Stimulated activated CD4-positive, alpha-beta T cell treated with anti-CD3 and anti-CD28 coated beads, Interleukin-1b, Interleukin-23, amount 100 ng/mL, for 48 hours (primary cell): ENCODE measurements around the gene PHPT1.
"Not testable (repeated sequence)": the region's sequence is repeated elsewhere in the genome, so short reads cannot be mapped to it uniquely, and the experiment has no call there.

Experiments used
- DNase-seq: peaks from one replicate; pipeline ENCODE4 v3.0.0-alpha.2; 2020

PHPT1 gene

DNA sequence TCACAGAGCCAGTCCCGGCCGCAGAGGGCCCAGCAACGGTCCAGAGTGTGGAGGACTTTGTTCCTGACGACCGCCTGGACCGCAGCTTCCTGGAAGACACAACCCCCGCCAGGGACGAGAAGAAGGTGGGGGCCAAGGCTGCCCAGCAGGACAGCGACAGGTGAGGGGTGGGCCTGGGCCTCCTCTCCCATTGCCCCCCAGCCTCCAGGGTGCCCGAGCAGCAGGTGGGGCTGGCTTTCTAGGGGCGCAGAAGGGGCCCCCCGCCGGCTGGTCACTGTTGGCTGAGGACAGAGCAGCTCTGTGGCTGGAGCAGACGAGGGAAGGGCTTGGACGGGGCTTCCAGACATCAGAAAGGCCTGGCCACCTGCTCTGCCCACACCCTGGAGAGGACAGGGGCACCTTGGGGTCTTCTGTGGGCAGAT, 11.3 kb upstream of the PHPT1 start:
- not testable (repeated sequence) for DNase-seq

- DNase-seq, result no peak
Observed at GRCh38 chr9:136838314-136839228, 10.6 kb upstream of the PHPT1 start.

GRCh38 chr9:136839229-136840139, 9.7 kb upstream of the PHPT1 start:
- no peak for DNase-seq

GRCh38 chr9:136840140-136840876, 8.9 kb upstream of the PHPT1 start:
- DNase-seq, result no peak

DNA sequence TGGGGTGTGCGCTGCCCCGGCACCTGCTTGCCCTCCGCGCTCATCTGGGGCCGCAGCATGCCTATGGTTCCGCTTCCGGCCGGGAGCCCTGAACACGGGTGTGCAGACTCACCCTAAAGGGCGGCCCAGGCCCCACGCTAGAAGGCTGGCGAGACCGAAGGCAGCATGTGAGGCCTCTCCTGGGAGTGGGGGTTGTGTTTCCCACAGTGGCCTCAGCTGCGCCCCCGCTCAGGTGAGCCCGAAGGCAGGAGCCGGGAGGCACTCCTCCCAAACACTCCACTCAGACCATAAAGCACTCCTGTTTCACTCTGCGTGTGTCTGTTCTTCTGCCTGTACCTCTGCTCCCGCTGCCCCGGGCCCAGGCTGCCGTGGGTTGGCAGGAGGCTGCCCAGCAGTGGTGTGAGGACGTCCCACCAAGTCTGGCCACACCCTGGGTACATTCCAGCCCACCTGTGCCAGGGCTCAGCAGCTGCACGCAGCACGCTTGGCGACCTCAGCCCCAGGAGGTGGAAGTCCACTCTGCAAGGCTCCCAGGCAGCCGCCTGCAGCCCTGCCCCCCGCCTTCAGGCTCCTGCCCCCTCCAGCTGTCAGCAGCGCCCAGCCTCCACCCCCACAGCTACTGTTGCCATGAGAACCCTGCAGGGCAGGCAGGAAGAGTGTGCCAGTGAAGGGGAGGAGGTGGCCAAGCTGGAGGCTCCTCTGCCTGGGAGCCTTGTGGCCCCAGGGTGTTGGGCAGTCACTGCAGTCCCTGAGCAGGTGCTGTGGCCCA, 8.1 kb upstream of the PHPT1 start:
- no peak for DNase-seq

DNA sequence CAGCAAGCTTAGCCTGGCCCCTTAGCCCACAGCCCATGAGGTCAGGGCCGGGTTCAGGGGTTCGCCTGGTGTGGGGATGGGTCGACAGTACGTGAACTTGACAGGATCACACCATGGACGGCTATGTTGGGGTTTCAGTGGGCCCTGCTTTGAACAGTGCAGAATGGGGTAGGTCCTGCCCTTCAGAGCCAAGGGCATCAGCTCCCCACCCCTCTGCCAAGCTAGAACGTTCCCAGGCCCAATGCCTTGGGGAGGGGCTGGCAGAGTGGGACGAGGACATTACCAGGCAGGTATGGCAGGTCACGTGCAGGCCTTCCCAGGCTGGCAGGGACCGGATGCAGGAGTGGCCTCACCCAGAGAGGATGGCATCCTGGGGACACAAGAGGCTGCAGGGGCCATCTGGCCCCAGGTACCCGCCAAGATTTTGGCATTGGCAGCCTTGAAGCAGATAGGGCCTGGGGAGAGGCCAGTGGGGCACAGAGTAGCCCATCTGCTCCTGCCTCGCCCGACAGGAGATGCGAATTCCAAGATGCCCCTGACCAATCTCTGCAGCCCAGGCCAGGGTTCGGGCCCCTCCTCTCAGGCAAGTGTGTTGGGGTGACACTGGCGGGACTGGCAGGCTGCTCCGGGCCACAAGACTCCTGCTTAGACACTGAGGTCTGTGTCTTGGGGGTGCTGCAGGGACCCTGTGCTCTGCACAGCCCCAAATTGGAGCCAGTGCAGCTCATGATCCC, 7.4 kb upstream of the PHPT1 start:
- not testable (repeated sequence) for DNase-seq

DNA sequence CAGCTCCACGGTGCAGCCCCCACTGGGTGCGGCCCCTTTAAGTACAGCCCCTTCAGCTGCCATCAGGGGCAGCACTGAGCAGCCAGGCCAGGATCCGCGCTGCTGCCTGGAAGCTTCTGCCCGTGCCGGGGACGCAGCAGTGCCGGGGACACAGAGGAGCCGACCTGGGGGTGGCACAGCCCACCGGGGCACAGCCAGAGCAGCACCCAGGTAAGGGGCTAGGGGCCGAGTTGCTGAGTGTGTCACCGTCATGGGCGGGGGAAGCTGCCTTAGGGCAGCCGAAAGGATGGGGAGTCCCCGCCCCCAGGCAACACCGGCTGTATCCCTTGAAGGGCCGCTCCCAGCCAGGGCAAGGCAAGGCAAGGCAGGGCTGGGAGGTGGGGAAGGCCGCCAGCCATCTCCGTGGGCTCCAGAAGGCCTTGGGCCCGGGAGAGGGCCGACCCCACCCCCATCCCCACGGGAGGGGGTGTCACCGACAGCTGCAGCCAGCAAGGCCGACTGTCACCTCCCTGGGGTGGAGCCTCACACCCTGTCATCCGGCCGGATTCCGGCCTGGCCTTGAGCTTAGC, 6.7 kb upstream of the PHPT1 start, which contains the start of gene AJM1:
Gene AJM1 (plus strand): TSS at position 99 of the 569 bp plus-strand sequence. CDS start 1,937 bp downstream, outside the sequence.
- DNase-seq, result peak; percentile 80

DNA sequence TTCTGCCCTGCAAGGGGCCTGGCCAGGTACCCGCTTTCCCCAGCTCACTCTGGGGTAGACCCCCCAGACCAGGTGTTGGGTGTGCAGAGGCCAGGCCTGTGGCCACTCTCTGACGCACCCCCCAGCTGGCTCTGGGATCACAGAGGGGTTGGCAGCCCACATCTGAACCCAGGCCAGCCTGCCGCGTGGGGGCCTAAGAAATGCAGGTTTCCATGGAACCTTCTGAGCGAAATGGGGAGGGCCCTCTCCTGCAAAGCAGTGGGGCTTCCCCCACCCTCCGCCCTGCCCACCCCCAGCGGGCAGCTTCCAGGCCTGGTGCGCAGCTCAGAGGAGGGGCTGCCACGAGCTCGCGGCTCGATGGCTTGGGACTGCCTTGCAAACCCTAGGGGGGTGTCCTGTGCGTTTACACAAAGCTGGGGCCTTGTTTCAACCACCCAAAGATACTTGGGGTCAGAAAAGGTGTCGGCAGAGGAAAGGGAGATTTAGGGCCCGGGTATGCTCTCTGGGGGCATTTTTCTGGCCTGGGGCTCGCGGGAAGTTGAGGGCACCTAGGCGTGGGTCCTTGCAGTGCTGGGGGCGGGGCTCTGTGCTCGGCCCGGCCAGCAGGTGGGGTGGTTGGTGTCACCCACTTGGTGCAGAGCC, 5.9 kb upstream of the PHPT1 start:
- DNase-seq, result not testable (repeated sequence)

DNA sequence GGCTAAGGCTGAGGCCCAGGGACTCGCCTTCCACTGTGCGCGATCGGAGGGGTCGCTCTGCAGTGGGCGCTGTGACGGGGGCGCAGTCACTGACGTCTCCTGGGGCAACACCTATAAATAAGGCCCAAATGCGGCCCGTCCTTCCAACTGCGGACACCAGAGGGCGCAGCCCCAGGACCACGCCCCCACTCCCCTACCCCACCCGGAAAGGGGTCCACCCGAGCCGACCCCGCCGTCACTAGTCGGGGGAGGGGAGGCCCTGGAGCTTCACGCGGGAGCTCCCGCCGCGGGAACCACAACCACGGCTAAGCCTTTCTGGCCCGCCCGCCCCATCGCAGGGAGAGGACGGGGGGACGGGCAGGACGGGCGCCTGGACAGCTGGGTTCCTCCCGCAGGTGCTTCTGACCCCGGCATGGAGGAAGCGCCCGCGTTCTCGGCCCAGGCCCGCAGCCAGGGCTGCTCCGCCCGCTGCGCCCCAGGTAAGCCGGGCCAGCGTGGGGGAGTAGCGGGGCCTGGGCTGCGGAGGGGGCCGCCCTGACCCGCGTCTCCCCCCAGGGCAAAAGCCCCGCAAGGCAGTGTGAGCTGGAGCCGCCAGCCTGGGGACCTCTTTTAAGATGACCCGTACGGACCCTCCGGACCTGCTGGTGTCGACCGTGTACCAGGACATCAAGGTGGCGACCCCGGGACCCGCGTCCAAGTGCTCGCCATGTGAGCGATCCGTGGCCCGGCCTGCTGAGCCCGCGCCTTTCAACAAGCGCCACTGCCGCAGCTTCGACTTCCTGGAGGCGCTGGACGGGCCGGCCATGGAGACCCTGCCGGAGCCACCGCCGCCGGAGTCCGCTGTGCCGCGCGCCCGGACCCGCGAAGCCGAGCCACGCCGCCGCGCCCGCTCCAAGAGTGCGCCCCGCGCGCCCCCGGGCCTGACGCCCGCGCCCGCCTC, 5.1 kb upstream of the PHPT1 start:
- DNase-seq, result peak; percentile 52

GRCh38 chr9:136844761-136845464, 4.3 kb upstream of the PHPT1 start:
- no peak for DNase-seq

- no peak for DNase-seq
Observed at GRCh38 chr9:136845465-136846260, 3.5 kb upstream of the PHPT1 start.

GRCh38 chr9:136846376-136847087, 2.7 kb upstream of the PHPT1 start:
- DNase-seq, result no peak

- no peak for DNase-seq
Observed at GRCh38 chr9:136847088-136847825, 2.0 kb upstream of the PHPT1 start.

GRCh38 chr9:136847826-136848392, 1.3 kb upstream of the PHPT1 start:
- DNase-seq, result peak; percentile 86

DNA sequence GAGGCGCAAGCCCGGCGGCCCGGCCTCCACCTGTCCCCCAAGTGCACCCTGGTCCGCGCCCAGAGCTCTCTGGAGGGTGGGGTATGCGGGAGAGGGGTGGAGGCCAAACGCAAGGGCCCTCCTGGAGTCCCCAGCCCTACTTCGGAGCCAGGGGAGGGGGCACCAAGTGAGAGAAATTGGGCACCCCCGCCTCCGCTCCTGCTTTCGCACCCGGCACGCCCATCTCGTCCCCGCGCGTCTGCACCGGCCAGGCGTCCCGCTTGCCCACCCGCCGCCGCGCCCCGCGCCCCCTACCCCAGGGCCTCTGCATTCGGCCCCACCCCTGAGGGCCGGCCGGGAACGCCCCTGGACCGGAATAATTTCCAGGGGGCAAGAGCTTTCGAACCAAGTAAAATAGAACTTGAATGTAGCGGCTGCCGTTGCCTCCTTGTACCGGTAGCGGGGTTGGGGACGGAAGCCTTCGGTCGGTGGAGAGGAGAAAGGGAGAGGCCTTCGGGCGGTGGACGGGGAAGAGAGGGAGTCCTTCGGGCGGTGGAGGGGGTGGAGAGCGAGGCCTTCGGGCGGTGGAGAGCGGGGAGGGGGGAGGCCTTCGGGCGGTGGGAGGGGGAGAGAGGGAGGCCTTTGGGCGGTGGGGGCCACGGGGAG, 694 bp upstream of the PHPT1 start:
- peak; percentile 55 for DNase-seq
